Nephron progenitor cell (in vitro differentiated cells): ENCODE data around the gene RAB6A.

Experiments
- DNase-seq: peaks from one replicate; pipeline ENCODE4 v3.0.0; 2021
- H3K27ac Mint-ChIP-seq: 2 replicates; pipeline ENCODE4 v1.8.0; 2021; ENCODE audit warnings: mild to moderate bottlenecking, moderate library complexity, mixed read lengths
- H3K27me3 Mint-ChIP-seq: 2 replicates; pipeline ENCODE4 v1.8.0; 2021; ENCODE audit warnings: mild to moderate bottlenecking, low read depth, mixed read lengths; ENCODE audit not compliant: poor library complexity
- H3K36me3 Mint-ChIP-seq: 2 replicates; pipeline ENCODE4 v1.8.0; 2021; ENCODE audit warnings: low read depth, mixed read lengths
- H3K4me1 Mint-ChIP-seq: 2 replicates; pipeline ENCODE4 v1.8.0; 2021; ENCODE audit warnings: mixed read lengths
- H3K4me3 Mint-ChIP-seq: 2 replicates; pipeline ENCODE4 v1.8.0; 2021; ENCODE audit warnings: mild to moderate bottlenecking, moderate library complexity, mixed read lengths
- H3K9me3 Mint-ChIP-seq: 2 replicates; pipeline ENCODE4 v1.8.0; 2021; ENCODE audit warnings: mild to moderate bottlenecking, moderate library complexity, mixed read lengths
- TF ChIP-seq, protein P1 (sequence below): fragments of 200-600 bp; sonication (generic); IDR thresholded peaks from 2 replicates; pipeline ENCODE4 v1.5.0; 2021; ENCODE audit warnings: antibody characterized with exemption

The RAB6A gene

DNA sequence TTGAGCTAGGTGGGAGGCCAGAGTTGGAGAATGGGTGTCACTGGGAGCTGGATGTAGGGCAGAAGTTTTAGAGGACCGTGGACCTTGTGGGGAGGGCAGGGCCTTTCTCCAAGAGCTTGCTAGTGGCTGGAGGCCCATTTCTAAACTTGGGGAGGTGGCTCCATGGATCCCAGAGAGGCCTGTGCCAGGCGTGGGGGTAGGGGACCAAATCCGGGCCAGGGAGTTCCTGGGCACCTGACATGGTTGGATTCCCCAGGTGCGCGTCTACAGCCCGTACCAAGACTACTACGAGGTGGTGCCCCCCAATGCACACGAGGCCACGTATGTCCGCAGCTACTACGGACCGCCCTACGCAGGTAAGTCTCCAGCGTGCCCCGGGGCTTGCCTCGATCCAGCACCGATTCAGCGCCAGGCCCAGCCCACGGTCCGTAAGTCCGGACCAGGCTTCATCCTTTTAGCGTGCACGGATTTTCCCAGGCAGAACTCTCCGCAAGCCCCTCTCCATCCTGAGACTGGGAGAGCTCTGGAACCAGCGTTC, 100.3 kb downstream of the RAB6A start:
- H3K36me3 Mint-ChIP-seq: no peaks in the 10 kb centered on the region
- no peak for DNase-seq
- TF ChIP-seq, protein P1, sequence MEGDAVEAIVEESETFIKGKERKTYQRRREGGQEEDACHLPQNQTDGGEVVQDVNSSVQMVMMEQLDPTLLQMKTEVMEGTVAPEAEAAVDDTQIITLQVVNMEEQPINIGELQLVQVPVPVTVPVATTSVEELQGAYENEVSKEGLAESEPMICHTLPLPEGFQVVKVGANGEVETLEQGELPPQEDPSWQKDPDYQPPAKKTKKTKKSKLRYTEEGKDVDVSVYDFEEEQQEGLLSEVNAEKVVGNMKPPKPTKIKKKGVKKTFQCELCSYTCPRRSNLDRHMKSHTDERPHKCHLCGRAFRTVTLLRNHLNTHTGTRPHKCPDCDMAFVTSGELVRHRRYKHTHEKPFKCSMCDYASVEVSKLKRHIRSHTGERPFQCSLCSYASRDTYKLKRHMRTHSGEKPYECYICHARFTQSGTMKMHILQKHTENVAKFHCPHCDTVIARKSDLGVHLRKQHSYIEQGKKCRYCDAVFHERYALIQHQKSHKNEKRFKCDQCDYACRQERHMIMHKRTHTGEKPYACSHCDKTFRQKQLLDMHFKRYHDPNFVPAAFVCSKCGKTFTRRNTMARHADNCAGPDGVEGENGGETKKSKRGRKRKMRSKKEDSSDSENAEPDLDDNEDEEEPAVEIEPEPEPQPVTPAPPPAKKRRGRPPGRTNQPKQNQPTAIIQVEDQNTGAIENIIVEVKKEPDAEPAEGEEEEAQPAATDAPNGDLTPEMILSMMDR: no peak
- peaks cover 7% of the 10 kb centered on the region for H3K27me3 Mint-ChIP-seq
- no peak overlapping the region for H3K4me3 Mint-ChIP-seq
- peaks cover 33% of the 10 kb centered on the region for H3K4me1 Mint-ChIP-seq
- H3K27ac Mint-ChIP-seq: no peak overlapping the region
- H3K9me3 Mint-ChIP-seq: no peaks in the 10 kb centered on the region

DNA sequence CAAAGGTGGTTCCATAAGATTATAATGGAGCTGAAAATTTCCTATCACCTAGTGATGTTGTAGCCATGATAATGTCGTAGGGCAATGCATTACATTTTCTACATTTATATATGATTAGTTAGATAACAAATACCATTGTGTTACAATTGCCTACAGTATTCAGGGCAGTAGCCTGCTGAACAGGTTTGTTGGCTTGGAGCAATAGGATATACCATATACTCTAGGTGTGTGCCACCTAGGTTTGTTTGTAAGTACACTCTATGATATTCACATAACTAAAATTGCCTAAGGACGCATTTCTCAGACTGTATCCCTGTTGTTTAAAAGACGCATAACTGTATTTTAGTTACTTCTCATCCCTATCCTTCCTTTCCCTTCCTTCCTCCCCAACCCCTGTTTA, 100.9 kb downstream of the RAB6A start:
- TF ChIP-seq, protein P1: no peak
- peaks cover 7% of the 10 kb centered on the region for H3K27me3 Mint-ChIP-seq
- no peaks in the 10 kb centered on the region for H3K36me3 Mint-ChIP-seq
- no peak overlapping the region for H3K27ac Mint-ChIP-seq
- peaks cover 33% of the 10 kb centered on the region for H3K4me1 Mint-ChIP-seq
- no peak for DNase-seq
- H3K9me3 Mint-ChIP-seq: no peaks in the 10 kb centered on the region
- no peak overlapping the region for H3K4me3 Mint-ChIP-seq

DNA sequence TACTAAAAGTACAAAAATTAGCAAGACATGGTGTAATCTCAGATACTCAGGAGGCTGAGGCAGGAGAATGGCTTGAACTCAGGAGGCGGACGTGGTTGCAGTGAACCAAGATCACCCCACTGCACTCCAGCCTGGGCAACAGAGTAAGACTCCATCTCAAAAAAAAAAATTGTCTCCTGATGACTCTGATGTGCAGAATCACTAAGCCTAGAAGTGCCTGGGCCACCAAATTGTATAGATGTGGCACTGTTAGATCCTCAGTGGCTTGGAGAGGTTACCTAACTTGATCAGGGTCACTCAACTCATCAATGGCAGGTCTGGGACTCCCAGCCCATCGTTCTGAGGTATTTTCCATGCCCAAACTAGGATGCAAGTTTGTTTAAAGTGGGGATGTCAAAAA, 103.9 kb downstream of the RAB6A start:
- DNase-seq: no peak
- no peaks in the 10 kb centered on the region for H3K36me3 Mint-ChIP-seq
- TF ChIP-seq, protein P1: no peak
- H3K27me3 Mint-ChIP-seq: peaks cover 11% of the 10 kb centered on the region
- H3K9me3 Mint-ChIP-seq: no peaks in the 10 kb centered on the region
- no peak overlapping the region for H3K27ac Mint-ChIP-seq
- H3K4me3 Mint-ChIP-seq: no peak overlapping the region
- peaks cover 45% of the 10 kb centered on the region for H3K4me1 Mint-ChIP-seq

DNA sequence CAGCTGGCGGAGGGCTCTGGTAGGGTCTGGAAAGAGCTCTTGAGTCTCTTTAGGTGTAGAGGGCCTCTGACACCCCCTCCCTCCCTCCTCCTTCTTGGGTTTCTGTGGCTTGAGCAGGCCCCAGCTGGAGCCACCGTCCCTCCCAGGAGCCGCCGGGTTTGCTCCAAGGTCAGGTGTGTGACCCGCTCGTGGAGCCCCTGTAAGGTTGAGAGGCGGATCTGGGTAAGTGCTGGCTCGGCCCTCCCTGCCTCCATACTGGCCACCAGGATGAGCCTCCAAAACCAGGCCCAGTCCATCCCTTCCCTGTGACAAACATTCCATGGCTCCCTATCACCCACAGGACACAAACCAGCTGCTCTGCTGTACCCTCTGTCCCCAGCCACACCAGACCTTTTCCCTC, 105.2 kb downstream of the RAB6A start:
- TF ChIP-seq, protein P1: no peak
- Mint-ChIP-seq H3K36me3 (no peaks in the 10 kb centered on the region), H3K4me3 (no peak overlapping the region), H3K4me1 (peaks cover 46% of the 10 kb centered on the region), H3K27me3 (peaks cover 10% of the 10 kb centered on the region), H3K27ac (no peak overlapping the region), H3K9me3 (no peaks in the 10 kb centered on the region)
- DNase-seq: no peak

DNA sequence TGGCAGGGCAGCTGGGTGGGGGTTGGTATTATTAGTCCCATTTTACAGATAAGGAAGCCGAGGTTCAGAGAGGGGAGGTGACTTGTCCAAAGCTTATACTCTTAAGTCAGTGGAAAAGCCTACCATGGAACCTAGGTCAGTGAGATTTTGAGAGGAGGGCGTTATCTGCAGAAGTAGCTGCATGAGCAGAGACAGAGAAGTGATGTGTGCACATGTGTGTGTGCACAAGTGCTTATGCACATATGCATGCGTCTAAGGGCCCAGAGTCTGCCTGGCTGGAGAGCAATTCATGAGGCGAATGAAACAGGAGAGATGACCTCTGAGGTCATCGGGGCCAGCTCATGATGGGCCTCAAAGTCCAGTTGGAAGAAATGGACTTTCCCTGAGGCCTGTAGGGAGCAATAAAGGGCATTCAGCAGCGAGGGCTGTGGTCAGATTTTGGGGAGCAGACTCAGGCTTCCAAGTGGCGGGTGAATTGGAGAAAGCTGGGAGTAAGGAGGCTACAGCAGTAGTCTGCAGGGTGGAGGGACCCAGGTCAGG, 106.3 kb downstream of the RAB6A start:
- Mint-ChIP-seq H3K4me1 (peaks cover 48% of the 10 kb centered on the region), H3K27ac (no peak overlapping the region), H3K4me3 (no peak overlapping the region), H3K36me3 (no peaks in the 10 kb centered on the region), H3K27me3 (peaks cover 13% of the 10 kb centered on the region), H3K9me3 (no peaks in the 10 kb centered on the region)
- DNase-seq: no peak
- TF ChIP-seq, protein P1: no peak

DNA sequence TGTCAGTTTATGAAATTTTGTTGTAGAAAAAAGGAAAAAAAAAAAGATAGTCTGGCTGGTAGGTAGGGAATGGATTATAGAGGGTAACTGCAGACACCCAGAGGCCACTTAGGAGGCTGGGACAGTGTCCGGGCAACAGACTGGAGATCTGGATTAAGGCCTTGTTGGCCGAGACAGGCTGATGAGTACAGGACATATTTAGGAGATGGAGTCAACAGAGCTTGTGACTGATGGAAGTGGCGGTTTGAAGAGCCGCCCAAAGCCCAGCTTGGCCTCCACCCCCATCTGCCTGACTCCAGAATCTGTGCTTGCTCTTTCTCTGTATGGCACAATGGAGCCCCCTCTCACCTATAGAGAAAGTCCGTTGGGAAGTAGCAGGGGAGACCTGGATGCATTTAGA, 106.9 kb downstream of the RAB6A start:
- Mint-ChIP-seq H3K36me3 (no peaks in the 10 kb centered on the region), H3K27me3 (peaks cover 13% of the 10 kb centered on the region), H3K27ac (no peak overlapping the region), H3K4me3 (no peak overlapping the region), H3K4me1 (peaks cover 54% of the 10 kb centered on the region), H3K9me3 (no peaks in the 10 kb centered on the region)
- TF ChIP-seq, protein P1: no peak
- DNase-seq: no peak
